H7 (cell line): ENCODE measurements around the gene FCGR3B. TPM values are rescaled to one million over a fixed set of nuclear protein-coding genes. Genes with fewer than 3 reads are reported as not detected.
"Not testable (repeated sequence)": the region's sequence is repeated elsewhere in the genome, so short reads cannot be mapped to it uniquely, and the experiment has no call there.

Experiments
- DNase-seq: peaks from one replicate; pipeline ENCODE4 v3.0.0; 2012
- H3K27me3 ChIP-seq: 2 replicates; pipeline ENCODE4 v1.6.0; 2011; ENCODE audit warnings: mild to moderate bottlenecking, low read length; ENCODE audit not compliant: control insufficient read depth, insufficient read depth
- H3K36me3 ChIP-seq: replicated peaks from 2 replicates; pipeline ENCODE4 v1.5.1; 2011; ENCODE audit warnings: low read length; ENCODE audit not compliant: control insufficient read depth, insufficient read depth
- H3K4me3 ChIP-seq: 2 replicates; pipeline ENCODE4 v1.5.1; 2011; ENCODE audit warnings: low read depth, mild to moderate bottlenecking, control low read depth, low read length, moderate library complexity; ENCODE audit not compliant: insufficient read depth
- total RNA-seq: library from RNA; depleted of rRNA; stranded (reverse); fragments of >200 nt; shearing (Covaris generic); gene quantifications from 2 replicates; pipeline ENCODE4 v1.2.3, GENCODE V29; 2014; rRNA removed

Gene FCGR3B
- total RNA-seq = not detected in 2 replicates

DNA sequence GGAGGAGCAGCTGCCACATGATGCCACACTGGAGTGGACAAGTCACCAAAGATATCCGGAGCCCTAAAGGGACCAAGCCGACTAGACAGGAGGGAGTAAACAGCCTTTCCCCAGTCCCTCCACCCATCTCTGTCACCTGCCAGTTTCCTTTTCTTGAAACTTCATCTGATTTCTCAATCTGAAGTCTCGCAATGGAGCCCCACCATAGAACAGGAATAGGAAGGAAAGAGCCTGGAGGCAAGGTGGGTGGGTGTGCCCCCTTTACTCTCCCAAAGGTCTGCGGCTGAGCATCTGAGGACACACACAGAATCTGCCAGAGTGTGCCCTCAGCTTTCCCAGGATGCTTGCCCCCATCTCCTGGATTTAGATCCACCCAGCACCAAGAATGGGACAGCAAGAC lies at the start of gene FCGR3B:
FCGR3B (minus strand) TSS at position 101 of the 400 bp plus-strand sequence; CDS start at position 19, 82 bp downstream.
- no peaks in the 10 kb centered on the region for H3K27me3 ChIP-seq
- no peak within 1 kb of the TSS for H3K4me3 ChIP-seq
- DNase-seq = no peak
- H3K36me3 ChIP-seq = no peaks in the 10 kb centered on the region

DNA sequence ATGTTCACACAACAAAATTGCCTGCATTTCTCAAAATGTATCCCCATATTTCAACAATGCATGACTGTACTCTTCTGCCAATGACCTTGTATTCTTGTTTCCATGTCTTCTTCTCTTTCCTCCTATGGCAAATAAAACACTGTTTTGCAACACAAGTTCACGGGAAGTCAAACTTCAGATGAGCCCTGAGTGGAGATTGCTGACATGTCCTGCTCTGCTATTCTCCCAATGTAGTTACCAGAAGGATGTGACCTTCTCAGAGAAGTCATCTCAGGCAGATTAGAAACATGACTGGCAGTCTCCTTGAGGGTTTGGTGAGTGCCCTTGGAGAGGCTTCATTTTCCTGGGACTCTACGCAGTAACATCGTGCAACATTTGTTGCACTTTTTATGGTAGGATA lies 47.5 kb upstream of the FCGR3B start:
- H3K4me3 ChIP-seq = no peak overlapping the region
- H3K36me3 ChIP-seq = no peaks in the 10 kb centered on the region
- no peak for DNase-seq
- H3K27me3 ChIP-seq = no peaks in the 10 kb centered on the region; the same call in 1 of the 2 replicates

DNA sequence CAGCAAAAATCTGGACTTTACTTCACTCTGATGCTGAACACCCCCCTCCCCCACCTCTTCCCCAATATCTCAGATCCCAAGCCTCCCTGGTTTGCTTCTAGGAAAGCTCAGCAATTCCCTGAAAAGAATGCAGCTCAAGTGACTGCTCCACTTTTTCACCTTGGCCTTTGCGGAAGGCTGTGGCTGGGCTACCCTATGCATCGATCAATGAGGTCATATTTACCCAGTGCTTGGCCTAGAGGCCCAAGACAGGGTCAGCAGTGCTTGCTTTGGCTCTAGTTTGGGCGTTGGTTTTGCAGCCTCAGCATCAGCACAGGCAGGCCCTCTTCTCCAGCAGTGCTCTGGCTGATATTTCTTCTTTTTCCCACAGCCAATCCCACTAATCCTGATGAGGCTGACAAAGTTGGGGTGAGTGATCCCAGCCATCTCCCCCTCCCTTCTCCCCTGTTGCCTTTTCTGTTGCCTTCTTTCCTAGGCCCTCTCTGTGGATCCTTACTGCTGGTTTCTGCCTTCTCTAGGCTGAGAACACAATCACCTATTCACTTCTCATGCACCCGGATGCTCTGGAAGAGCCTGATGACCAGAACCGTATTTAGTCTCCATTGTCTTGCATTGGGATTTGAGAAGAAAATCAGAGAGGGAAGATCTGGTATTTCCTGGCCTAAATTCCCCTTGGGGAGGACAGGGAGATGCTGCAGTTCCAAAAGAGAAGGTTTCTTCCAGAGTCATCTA lies 46.1 kb upstream of the FCGR3B start:
- H3K27me3 ChIP-seq = no peaks in the 10 kb centered on the region; the same call in 1 of the 2 replicates
- peak; percentile 12 for DNase-seq
- no peaks in the 10 kb centered on the region for H3K36me3 ChIP-seq

GRCh38 chr1:161676441-161676840 lies 45.5 kb upstream of the FCGR3B start:
- H3K36me3 ChIP-seq = no peaks in the 10 kb centered on the region
- H3K4me3 ChIP-seq = no peak overlapping the region
- no peak for DNase-seq
- no peaks in the 10 kb centered on the region; the same call in 1 of the 2 replicates for H3K27me3 ChIP-seq

More for the DNA sequence above, 46.1 kb upstream of the FCGR3B start:
- H3K4me3 ChIP-seq = no peak overlapping the region

- not testable (repeated sequence) for H3K4me3 ChIP-seq, H3K27me3 ChIP-seq, H3K36me3 ChIP-seq, DNase-seq
Measured at GRCh38 chr1:161674908-161675307, 43.9 kb upstream of the FCGR3B start.

DNA sequence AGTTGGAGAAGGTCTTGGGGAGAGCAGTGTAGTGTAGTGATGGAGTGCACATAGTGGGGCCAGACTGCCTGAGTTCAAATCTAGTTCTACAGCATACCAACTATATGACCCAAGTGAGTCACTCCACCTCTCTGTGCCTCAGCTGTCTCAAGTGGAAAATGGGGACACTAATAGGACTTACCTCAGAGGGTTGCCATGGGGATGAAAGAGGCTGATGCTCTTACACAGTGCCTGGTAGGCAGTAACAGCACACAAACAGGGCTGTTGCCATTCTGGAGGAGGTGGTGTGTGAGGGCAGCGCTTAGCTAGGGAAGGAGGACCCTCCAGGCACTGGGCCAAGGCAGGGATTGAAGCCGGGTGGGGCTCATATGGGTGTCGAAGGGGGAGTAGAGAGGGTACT lies 43.5 kb upstream of the FCGR3B start:
- not testable (repeated sequence) for DNase-seq, H3K36me3 ChIP-seq, H3K27me3 ChIP-seq, H3K4me3 ChIP-seq

- not testable (repeated sequence) for H3K36me3 ChIP-seq, DNase-seq, H3K4me3 ChIP-seq, H3K27me3 ChIP-seq
Measured at GRCh38 chr1:161673437-161673836, 42.5 kb upstream of the FCGR3B start.

DNA sequence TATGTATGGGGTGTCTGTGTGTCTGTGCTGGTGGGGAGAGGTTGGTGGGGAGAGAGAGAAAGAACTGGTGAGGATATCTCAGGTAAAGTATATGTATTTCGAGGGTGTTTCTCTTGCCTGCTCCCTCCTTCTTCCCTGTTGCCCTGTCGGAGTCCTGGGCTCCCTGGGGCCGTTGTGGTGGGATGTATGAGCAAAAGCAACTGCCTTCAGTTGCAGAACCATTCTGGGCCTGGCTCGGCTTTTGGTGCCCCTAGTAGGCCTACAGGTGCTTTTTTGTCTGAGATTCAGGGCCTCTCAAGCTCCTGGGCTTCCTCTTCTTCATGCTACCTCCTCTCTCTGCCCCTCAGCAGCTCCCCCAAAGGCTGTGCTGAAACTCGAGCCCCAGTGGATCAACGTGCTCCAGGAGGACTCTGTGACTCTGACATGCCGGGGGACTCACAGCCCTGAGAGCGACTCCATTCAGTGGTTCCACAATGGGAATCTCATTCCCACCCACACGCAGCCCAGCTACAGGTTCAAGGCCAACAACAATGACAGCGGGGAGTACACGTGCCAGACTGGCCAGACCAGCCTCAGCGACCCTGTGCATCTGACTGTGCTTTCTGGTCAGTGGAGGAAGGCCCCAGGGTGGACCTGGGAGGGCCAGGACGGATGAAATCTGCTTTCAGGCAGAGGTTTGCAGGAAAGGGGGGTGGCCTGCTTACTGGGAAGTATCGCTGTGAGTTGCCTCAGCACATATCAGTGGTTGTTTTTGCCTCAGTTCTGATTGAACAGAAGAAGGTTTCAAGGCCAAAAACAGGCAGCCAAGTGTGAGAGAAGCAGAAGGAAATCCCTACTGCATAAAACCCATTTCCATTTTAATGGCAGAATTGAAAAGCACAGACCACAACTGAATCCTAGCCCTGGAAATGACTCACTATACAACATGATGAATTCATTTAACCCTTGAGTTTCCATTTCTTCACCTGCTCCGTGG lies 40.4 kb upstream of the FCGR3B start:
- not testable (repeated sequence) for DNase-seq, H3K36me3 ChIP-seq, H3K27me3 ChIP-seq, H3K4me3 ChIP-seq

DNA sequence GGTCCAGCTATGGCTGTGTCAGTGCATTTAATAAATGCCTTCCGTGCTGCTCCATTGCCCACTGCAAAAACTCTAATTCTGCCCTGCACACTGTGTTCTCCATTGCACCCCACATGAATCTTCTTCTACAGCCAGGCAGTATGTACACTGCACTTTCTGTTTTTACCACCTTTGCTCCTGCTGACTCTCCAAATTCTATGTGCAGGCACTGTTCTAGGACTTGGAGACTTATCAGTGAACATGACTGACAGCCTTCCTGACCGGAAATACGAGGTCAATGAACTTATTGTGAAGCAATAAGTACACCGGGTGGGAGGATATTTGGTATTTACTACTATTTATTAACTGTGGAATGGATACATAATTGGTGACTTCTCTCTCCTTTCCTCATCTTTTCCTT lies 33.7 kb upstream of the FCGR3B start:
- H3K27me3 ChIP-seq, H3K36me3 ChIP-seq, DNase-seq, H3K4me3 ChIP-seq: not testable (repeated sequence)

- DNase-seq, H3K36me3 ChIP-seq, H3K27me3 ChIP-seq, H3K4me3 ChIP-seq: not testable (repeated sequence)
Measured at GRCh38 chr1:161663569-161663968, 32.6 kb upstream of the FCGR3B start.

DNA sequence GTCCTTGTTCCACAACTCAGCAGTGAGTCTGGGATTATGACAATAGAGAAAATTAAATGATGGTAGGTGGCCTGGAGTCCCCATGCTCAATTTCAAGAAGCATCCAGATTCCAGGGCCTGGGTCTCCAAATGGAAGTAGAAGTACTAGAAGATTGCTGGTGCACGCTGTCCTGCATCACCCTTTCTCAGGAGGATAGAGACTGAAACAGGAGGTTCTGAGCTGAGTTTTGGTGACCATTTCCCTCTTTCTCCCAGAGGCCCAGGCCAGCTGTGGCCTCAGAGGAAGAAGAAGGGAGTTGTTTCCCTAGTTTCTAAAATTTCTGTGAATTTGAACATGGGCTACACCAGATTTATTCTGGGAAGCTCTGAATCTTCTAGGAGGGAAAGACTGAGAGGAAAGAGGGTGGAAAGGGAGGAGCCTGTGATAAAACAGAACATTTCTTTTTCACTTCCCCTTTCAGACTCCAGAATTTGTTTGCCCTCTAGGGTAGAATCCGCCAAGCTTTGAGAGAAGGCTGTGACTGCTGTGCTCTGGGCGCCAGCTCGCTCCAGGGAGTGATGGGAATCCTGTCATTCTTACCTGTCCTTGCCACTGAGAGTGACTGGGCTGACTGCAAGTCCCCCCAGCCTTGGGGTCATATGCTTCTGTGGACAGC lies 31.8 kb upstream of the FCGR3B start, which contains the start of gene FCGR2B:
FCGR2B (plus strand) TSS at position 460 of the 656 bp plus-strand sequence; CDS start at position 559, 99 bp downstream.
- DNase-seq, H3K27me3 ChIP-seq, H3K4me3 ChIP-seq, H3K36me3 ChIP-seq: not testable (repeated sequence)

GRCh38 chr1:161661660-161662311 lies 30.8 kb upstream of the FCGR3B start:
- H3K36me3 ChIP-seq, H3K4me3 ChIP-seq, DNase-seq, H3K27me3 ChIP-seq: not testable (repeated sequence)

DNA sequence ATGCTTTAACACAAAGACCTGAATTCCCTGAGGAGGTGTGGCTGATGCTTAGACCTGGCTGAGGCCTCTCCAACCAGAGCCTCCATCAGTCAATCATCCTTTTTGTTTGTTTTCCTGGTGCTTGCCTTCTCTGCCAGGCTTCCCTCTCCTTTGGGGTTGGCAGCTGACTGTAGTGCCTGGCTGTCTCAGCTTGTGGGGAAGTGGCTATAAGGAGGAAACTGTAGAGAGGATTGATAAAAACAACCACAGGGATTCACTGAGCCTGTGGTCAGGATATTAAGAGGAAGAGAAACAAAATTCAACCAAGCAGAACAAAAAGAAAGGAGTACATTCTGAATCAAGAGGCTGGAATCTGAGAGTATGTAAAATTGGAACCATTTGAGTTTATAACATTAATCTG lies 27.5 kb upstream of the FCGR3B start:
- not testable (repeated sequence) for H3K27me3 ChIP-seq, H3K36me3 ChIP-seq, DNase-seq, H3K4me3 ChIP-seq

DNA sequence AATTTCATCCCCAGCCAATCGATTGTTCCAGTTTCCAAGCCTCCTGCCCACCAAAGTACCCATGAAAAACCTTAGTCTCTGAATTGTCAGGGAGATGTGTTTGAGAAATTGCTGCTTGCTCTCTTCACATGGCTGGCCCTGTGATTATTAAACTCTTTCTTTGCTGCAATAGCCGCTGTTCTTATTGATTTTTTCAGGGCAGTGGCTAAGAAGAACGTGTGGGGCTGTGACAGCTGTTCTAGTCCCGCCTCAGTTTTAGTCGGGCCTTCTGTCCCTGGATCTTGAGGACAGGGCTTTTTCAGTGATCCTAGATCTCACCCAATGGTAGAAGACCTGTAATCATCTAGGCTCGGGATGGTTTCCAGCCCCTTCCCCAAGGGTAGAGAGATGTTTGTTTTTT lies 23.0 kb upstream of the FCGR3B start:
- not testable (repeated sequence) for H3K36me3 ChIP-seq, DNase-seq, H3K27me3 ChIP-seq, H3K4me3 ChIP-seq
